Measurements from ENCODE around the gene TUBA3D. TPM values are rescaled to one million over a fixed set of nuclear protein-coding genes. Genes with fewer than 3 reads are reported as not detected.
"Not testable (repeated sequence)": the region's sequence is repeated elsewhere in the genome, so short reads cannot be mapped to it uniquely, and the experiment has no call there.

Gene TUBA3D
- total RNA-seq, 1 donor from 2014 or later, result not detected

- not testable (repeated sequence) for H3K4me3 ChIP-seq (ENCODE audit: insufficient read depth, low read depth, low read length); H4K20me1 ChIP-seq (ENCODE audit: insufficient read depth, low read length); H3K4me2 ChIP-seq (ENCODE audit: low read length); H3K9me3 Mint-ChIP-seq (ENCODE audit: unreplicated experiment); H3K9ac ChIP-seq (ENCODE audit: low read length); H3K27ac Mint-ChIP-seq (ENCODE audit: unreplicated experiment); H3K79me2 ChIP-seq (ENCODE audit: insufficient read depth, low read length); H3K4me1 ChIP-seq (ENCODE audit: insufficient read depth, low read length); H3K9me3 ChIP-seq (ENCODE audit: insufficient read depth, low read depth, low read length); H3K36me3 Mint-ChIP-seq (ENCODE audit: low read depth, unreplicated experiment); H3K27me3 Mint-ChIP-seq (ENCODE audit: low read depth, unreplicated experiment); H3K27me3 ChIP-seq (ENCODE audit: insufficient read depth, low read length); H2AFZ ChIP-seq (ENCODE audit: low read depth, low read length); H3K27ac ChIP-seq (ENCODE audit: low read depth, low read length); DNase-seq (ENCODE audit: low read depth); FAIRE-seq; H3K4me1 Mint-ChIP-seq (ENCODE audit: low read depth, unreplicated experiment); H3K4me3 Mint-ChIP-seq (ENCODE audit: unreplicated experiment); H3K36me3 ChIP-seq (ENCODE audit: insufficient read depth, low read length)
Observed at GRCh38 chr2:131514408-131515166, 38.7 kb downstream of the TUBA3D start.

DNA sequence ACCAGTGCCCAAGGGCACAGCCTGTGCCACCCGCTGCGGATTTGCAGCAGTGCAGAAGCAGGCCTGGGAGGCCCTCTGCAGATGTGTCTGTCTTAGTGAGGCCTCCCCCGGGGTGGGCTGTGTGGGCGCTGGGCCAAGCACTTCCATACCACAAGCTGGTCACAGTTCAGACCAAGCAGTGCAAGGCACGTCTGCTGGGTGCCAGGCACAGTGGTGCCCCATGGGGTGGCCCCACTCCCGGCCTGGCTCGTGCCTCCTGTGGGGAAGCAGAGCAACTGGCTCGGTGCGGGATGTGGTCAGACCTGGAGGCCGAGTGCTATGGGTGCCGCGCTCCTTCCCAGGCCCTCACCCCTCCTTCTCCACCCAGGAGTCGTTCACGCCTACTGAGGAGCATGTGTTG is 39.3 kb downstream of the TUBA3D start:
- H3K36me3 ChIP-seq (ENCODE audit: insufficient read depth, low read length); H3K4me3 ChIP-seq (ENCODE audit: insufficient read depth, low read depth, low read length); H3K27me3 ChIP-seq (ENCODE audit: insufficient read depth, low read length); H3K4me2 ChIP-seq (ENCODE audit: low read length); H3K27ac ChIP-seq (ENCODE audit: low read depth, low read length); H4K20me1 ChIP-seq (ENCODE audit: insufficient read depth, low read length); H3K36me3 Mint-ChIP-seq (ENCODE audit: low read depth, unreplicated experiment); H3K4me3 Mint-ChIP-seq (ENCODE audit: unreplicated experiment); H3K9me3 Mint-ChIP-seq (ENCODE audit: unreplicated experiment); H3K27ac Mint-ChIP-seq (ENCODE audit: unreplicated experiment); H3K27me3 Mint-ChIP-seq (ENCODE audit: low read depth, unreplicated experiment); H2AFZ ChIP-seq (ENCODE audit: low read depth, low read length); H3K79me2 ChIP-seq (ENCODE audit: insufficient read depth, low read length); FAIRE-seq; H3K9me3 ChIP-seq (ENCODE audit: insufficient read depth, low read depth, low read length); H3K4me1 ChIP-seq (ENCODE audit: insufficient read depth, low read length); DNase-seq (ENCODE audit: low read depth); H3K9ac ChIP-seq (ENCODE audit: low read length); H3K4me1 Mint-ChIP-seq (ENCODE audit: low read depth, unreplicated experiment): not testable (repeated sequence)

DNA sequence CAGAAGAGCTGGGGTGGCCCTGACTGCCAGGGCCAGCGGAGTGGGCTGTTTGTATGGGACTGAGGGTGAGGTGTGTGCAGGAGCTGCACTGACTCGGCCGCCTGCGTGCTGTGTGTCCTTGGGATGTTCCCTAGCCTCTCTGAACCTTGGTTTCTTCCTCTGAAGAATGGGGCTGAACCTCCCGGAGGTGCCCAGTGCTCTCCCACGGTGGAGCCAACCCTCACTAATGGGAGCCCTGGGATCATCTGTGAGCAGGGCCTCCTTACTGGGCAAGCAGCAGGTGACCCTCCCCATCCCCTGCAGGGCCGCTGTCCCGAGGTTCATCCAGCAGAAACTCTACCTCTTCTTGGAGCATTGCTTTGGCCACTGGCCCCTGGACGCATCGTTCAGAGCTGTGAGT is 40.1 kb downstream of the TUBA3D start:
- Histone ChIP-seq H2AFZ (ENCODE audit: low read depth, low read length) (no peak overlapping the region), H3K27ac (ENCODE audit: low read depth, low read length) (no peak overlapping the region), H4K20me1 (ENCODE audit: insufficient read depth, low read length) (no peaks in the 10 kb centered on the region), H3K36me3 (ENCODE audit: insufficient read depth, low read length) (no peaks in the 10 kb centered on the region), H3K27me3 (ENCODE audit: insufficient read depth, low read length) (no peaks in the 10 kb centered on the region), H3K9ac (ENCODE audit: low read length) (no peak overlapping the region), H3K4me1 (ENCODE audit: insufficient read depth, low read length) (peaks cover 2% of the 10 kb centered on the region), H3K9me3 (ENCODE audit: insufficient read depth, low read depth, low read length) (no peaks in the 10 kb centered on the region), H3K4me2 (ENCODE audit: low read length) (no peak overlapping the region), H3K4me3 (ENCODE audit: insufficient read depth, low read depth, low read length) (no peak overlapping the region), H3K79me2 (ENCODE audit: insufficient read depth, low read length) (no peaks in the 10 kb centered on the region)
- Mint-ChIP-seq H3K9me3 (ENCODE audit: unreplicated experiment) (no peaks in the 10 kb centered on the region), H3K4me3 (ENCODE audit: unreplicated experiment) (no peak overlapping the region), H3K36me3 (ENCODE audit: low read depth, unreplicated experiment) (peaks cover 7% of the 10 kb centered on the region), H3K27ac (ENCODE audit: unreplicated experiment) (no peak overlapping the region), H3K27me3 (ENCODE audit: low read depth, unreplicated experiment) (no peaks in the 10 kb centered on the region), H3K4me1 (ENCODE audit: low read depth, unreplicated experiment) (peaks cover 8% of the 10 kb centered on the region)
- FAIRE-seq, result no peak
- no peak for DNase-seq (ENCODE audit: low read depth)
- TF ChIP-seq EZH2 (IDR thresholded peaks at IDR 0.05; ENCODE audit: insufficient read depth, low read length) (no peak), CTCF (IDR thresholded peaks at IDR 0.05; ENCODE audit: insufficient read depth, low read depth, low read length) (no peak)

DNA sequence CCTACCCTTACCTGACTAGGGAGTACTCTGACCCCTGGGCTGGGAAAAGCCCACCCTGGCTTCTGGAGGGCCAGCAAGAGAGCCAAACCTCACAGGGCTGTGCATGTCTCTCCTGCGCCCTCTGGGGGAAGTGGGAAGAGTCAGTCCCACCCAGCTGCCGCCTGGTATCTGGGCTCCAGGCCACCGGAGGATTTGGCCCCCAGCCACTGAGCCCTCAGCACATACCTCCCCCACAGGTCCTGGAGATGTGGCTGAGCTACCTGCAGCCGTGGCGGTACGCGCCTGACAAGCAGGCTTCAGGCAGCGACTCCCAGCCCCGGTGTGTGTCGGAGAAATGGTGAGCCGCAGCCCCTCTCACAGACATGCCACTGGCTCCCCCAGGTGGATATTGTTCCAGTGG is 40.7 kb downstream of the TUBA3D start:
- not testable (repeated sequence) for DNase-seq (ENCODE audit: low read depth); H3K79me2 ChIP-seq (ENCODE audit: insufficient read depth, low read length); FAIRE-seq; H3K27ac Mint-ChIP-seq (ENCODE audit: unreplicated experiment); H3K27me3 ChIP-seq (ENCODE audit: insufficient read depth, low read length); H3K4me3 ChIP-seq (ENCODE audit: insufficient read depth, low read depth, low read length); H3K4me3 Mint-ChIP-seq (ENCODE audit: unreplicated experiment); H3K36me3 Mint-ChIP-seq (ENCODE audit: low read depth, unreplicated experiment); H4K20me1 ChIP-seq (ENCODE audit: insufficient read depth, low read length); H3K27ac ChIP-seq (ENCODE audit: low read depth, low read length); H3K9me3 Mint-ChIP-seq (ENCODE audit: unreplicated experiment); H3K36me3 ChIP-seq (ENCODE audit: insufficient read depth, low read length); H3K9me3 ChIP-seq (ENCODE audit: insufficient read depth, low read depth, low read length); H3K4me1 Mint-ChIP-seq (ENCODE audit: low read depth, unreplicated experiment); H2AFZ ChIP-seq (ENCODE audit: low read depth, low read length); H3K27me3 Mint-ChIP-seq (ENCODE audit: low read depth, unreplicated experiment); H3K4me2 ChIP-seq (ENCODE audit: low read length); H3K9ac ChIP-seq (ENCODE audit: low read length); H3K4me1 ChIP-seq (ENCODE audit: insufficient read depth, low read length)
